HG03342 (cell line): ENCODE data around the gene GSX2.
"Not testable (repeated sequence)": the region's sequence is repeated elsewhere in the genome, so short reads cannot be mapped to it uniquely, and the experiment has no call there.

Experiments
- ATAC-seq: cut with Tn5 transposase; IDR thresholded peaks from one replicate; pipeline ENCODE4 v1.9.1; 2021; ENCODE audit warnings: mild to moderate bottlenecking, moderate library complexity; ENCODE audit not compliant: unreplicated experiment

Gene GSX2

DNA sequence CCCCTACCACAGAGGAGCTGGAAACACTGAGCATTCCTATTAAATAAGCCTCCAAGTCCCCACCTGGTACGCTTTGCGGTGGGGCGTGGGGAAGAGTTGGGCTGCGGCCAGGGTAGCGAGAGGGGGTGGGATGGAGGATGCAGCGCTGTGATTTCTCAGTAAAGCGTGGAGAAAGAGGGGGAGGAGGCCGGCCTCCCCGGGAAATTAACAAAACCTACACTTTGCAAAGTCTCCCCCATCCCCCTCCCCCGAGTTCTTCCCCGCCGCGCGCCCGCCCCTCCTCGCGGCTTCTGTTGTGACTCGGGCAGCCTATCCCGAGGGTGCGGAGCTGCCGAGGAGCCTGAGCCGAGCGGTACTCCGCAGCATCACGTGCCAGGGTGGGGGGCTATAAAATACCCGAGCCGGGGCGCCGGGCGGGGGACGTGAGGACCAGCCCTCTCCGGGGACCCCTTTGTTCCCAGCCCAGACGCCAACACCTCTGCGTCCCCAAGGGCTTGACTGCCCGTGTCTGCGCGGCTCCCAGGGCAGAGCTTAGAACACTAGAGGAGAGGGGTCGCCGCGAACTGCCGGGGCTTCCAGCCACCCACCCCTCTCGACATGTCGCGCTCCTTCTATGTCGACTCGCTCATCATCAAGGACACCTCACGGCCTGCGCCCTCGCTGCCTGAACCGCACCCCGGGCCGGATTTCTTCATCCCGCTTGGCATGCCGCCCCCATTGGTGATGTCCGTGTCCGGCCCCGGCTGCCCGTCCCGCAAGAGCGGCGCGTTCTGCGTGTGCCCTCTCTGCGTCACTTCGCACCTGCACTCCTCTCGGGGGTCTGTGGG is at the start of gene GSX2:
Gene GSX2, plus strand, starts transcription at position 416 of the 827 bp plus-strand sequence. Its CDS starts 182 bp downstream, at position 598.
- ATAC-seq: no peak

DNA sequence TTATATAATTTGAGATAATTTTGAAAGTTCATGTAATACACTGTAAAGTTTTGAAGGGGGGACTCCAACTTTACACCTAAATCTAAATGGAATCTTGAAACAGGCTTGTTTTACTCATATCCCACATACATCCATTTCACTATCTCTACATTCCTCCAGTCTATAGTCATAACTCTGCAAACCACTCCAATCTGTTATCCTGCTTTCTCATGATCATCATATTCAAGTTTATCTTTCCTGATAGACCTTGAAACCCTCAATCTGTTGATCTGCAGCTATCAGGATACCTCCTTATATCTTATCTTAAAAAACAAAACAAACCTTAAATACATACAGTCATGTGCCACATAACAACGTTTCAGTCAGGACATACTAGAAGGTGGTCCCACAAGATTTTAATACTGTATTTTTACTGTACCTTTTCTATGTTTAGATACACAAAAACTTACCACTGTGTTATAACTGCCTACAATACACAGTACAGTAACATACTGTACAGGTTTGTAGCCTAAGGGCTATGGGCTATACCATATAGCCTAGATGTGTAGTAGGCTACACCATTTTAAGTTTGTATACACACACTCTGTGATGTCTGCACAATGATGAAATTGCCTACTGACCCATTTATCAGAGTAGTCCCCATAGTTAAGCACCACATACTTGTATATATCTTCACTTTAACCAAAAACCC is 49.6 kb upstream of the GSX2 start:
- no peak for ATAC-seq

DNA sequence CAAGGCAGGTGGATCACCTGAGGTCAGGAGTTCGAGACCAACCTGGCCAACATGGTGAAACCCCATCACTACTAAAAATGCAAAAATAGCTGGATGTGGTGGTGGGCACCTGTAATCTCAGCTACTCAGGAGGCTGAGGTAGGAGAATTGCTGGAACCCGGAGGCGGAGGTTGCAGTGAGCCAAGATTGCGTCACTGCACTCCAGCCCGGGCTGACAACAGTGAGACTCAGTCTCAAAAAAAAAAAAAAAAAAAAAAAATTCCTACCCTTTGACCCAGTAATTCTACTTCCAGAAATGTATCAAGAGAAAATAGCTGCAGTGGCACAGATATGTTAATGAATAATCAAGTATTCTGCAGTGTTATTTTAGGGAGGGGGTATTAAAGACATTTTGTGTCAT is 46.6 kb upstream of the GSX2 start:
- not testable (repeated sequence) for ATAC-seq

- ATAC-seq: no peak
Observed at GRCh38 chr4:54054501-54054900, 45.5 kb upstream of the GSX2 start.

GRCh38 chr4:54055494-54055893 is 44.5 kb upstream of the GSX2 start:
- ATAC-seq: no peak

DNA sequence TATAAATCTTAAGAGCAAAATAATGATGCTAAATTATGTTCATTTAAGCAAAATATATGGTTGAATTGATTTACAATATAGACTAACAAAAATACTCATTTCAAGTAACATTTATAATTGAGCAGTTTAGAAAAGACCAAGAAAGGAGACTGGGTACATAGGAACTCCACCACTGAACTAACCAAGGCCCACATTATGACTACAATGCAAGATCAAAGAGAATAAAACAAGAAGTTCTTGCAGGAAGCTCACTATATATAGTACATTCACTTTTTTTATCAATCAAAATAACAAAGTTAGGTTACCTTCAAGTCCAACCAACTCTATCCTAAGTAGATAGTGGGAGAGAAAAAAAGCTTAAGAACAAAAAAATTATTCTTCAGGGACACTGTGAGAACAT is 43.6 kb upstream of the GSX2 start:
- ATAC-seq: no peak

GRCh38 chr4:54058171-54058570 is 41.8 kb upstream of the GSX2 start:
- no peak for ATAC-seq

- no peak for ATAC-seq
Observed at GRCh38 chr4:54060116-54060515, 39.8 kb upstream of the GSX2 start.

- no peak for ATAC-seq
Observed at GRCh38 chr4:54061067-54061466, 38.9 kb upstream of the GSX2 start.

DNA sequence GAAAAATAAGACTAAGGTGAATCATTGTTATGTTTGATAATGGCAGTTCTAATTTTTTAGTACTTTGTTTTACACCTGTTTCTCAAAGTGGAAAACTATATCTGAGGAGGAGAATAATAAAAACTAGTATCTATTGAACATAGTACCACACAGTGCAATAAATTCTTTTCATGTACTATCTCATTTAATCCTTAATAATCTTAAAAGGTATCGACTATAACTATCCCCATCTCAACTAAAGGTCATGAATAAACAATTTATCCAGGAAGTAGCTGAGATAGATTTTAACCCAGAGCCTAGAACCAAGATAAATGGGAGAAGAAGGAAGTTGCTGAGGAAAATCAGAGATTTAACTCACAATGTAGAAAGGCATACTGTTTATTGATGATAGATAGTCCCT is 38.1 kb upstream of the GSX2 start:
- no peak for ATAC-seq

DNA sequence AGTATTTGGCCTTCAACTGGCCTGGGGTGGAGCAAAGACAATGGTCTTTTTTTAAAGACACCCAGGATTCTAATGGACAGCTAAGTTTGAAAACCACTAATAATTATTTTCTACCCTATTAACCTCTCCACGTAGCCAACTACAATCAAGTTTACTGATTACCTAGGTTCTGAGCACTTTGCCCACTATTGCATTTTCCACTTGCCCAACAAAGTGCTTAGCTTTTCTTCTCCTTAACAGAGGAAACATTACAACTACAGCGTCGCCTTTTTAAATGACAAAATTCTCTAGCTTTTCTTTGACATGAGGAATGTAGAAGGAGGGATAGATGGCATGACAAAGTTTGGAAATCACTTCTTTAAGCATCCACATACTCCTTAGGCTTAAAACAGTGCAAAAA is 37.6 kb upstream of the GSX2 start:
- ATAC-seq: no peak

- ATAC-seq: no peak
Observed at GRCh38 chr4:54063229-54063628, 36.7 kb upstream of the GSX2 start.

GRCh38 chr4:54063737-54064316 is 36.1 kb upstream of the GSX2 start:
- peak; percentile 20 for ATAC-seq

GRCh38 chr4:54064317-54065111 is 35.4 kb upstream of the GSX2 start, which contains the start of gene CHIC2:
Gene CHIC2 (minus strand): TSS chr4:54064605. CDS start chr4:54064300, 305 bp downstream.
- peak; percentile 95 for ATAC-seq

DNA sequence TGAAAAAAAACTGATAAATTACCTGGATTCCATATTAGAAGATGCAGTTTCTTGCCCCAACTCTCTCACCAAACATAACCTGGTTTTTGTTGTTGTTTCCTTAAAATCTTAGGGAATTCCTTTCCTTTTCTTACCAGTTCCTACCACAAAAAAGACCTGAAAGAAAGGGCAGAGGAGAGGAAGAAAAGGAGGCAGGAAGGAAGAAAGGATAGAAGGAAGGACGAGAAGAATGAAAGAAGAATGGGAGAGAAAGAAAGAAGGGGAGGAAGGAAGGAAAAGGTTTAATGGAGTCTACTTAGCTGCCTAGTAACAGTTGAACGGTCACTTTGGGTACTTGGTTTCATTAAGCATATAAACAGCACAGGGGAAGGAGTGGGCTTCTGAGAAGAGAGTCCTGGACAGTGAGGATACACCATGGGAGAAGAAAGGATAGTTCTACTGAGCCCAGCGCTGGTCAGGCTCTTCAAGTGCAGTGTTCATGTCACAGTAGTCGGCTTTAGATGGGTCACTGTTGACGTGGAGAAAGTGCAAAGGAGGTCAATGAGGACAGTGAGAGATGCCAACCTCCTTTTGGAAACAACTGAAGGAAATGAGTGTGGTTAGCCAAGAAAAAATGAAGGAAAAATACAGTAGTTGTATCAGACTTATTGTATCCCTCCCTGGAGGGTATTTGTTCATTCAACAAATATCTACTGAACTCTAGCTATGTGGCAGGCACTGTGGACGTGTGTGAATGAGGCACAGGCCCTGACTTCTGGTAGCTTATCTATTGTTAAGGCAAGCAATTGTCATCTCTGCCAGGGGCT is 34.5 kb upstream of the GSX2 start:
- no peak for ATAC-seq

GRCh38 chr4:54066088-54066415 is 33.9 kb upstream of the GSX2 start:
- ATAC-seq: no peak

- no peak for ATAC-seq
Observed at GRCh38 chr4:54066718-54067129, 33.2 kb upstream of the GSX2 start.

DNA sequence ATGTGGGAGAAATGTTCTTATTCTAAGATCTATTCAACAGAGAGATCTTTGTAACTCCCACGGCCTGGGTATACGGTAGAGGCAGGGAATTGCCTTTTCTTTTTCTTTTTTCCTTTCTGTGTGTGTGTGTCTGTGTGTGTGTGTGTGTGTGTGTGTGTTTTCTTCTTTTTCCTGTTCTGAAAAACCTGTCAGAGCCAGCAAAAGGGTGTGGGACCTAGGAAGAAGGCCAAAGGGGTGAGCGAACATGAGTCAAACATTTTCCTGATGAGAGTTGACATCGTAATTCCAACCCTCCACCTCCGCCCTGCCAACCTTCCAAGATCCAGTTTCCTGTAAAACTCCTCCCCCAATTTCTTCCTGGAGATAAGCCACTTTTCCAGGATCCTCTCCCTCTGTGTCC is 32.8 kb upstream of the GSX2 start:
- ATAC-seq: no peak

DNA sequence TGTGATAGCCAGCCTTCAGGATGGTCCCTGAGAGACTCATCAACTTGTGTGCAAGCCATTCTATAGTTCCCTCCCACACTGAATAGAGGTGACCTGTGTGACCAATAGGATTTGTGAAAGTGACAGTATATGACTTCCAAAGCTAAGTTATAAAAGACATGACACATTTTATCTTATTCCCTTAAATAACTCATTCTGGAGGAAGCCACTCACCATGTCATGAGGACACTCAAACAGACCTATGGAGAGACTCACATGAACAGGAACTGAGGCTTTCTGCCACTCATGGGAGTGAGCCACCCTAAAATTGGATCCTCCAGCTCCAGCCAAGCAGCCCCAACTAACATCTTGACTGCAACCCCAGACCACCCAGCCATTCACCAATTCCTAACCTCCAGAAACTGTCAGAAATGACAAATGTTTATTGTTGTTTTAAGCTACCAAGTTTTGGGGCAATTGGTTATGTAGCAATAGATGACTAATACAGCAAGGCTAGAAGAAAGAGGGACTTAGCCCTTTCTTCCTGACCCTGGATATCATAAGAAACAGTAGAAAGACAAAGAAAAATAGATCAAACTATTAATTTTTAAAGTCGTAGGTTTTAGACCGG is 26.6 kb upstream of the GSX2 start:
- ATAC-seq: no peak

DNA sequence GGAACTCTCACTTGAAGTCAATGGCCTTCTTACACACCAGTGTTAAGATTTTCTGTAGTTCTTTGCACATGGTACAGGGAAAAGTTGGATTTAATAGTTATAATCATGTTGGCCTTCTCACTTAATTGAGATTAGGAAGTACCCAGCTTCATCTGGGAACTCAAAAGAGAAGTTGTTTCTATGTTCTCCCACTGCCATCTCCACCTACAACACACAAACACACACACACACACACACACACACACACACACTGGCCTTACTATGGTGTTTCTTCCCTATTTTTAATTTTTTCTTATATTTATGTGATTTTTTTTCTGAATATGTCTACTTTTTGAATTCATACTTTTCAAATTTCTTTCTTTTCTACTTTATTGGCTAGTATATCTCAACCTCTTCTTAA is 25.6 kb upstream of the GSX2 start:
- ATAC-seq: no peak
